ENCODE measurements around the gene C10orf62.
"Not testable (repeated sequence)": the region's sequence is repeated elsewhere in the genome, so short reads cannot be mapped to it uniquely, and the experiment has no call there.

The C10orf62 gene

DNA sequence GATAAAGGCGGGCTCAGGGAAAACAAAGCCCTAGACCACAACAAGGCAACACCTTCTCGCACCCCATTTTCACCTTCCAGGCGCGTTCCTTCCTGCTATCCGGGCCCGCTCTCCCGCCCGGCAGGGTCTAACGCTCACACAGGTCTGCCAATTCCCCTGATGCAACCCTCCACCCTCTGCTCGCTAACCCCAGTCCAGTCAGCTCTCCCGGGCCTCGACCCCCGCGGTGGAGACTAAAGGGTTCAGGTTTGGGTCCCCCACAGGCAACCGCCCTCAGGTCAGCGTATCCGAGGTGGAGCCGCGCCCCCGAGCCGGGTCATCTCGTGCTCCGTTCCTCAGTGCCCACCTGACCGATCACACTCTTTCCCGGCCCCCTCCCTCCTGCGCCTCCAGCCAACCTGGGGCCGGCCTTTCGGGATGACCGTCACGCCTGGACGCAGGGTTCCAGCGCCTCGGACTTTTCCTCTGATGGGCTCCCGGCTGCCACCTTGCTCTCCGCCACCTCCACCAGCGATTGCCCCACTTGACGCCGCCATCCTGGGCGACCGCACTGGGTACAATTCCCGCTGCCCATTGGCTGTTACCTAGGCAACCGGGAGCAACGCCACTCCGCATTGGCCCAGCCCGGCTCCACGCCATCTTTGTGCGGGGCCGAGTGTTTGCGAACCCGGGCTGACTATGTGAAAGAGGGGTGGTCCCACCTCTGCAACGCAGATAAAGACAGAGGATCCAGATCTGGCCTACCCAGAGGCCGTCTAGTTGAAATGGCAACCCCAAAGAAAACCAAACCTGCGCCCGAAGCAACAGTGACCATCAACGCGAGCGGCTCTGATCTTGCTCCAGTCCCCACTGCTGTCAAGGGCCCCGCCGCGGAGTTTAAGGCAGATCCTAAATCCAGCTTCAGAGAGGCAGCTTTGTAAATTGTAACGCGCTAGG, 43.7 kb downstream of the C10orf62 start, which contains the start of gene MORN4:
TSS of gene MORN4 (minus strand) at position 552 of the 936 bp plus-strand sequence. CDS start 13,847 bp downstream, outside the sequence.
- DNase-seq: peak; percentile 90

DNA sequence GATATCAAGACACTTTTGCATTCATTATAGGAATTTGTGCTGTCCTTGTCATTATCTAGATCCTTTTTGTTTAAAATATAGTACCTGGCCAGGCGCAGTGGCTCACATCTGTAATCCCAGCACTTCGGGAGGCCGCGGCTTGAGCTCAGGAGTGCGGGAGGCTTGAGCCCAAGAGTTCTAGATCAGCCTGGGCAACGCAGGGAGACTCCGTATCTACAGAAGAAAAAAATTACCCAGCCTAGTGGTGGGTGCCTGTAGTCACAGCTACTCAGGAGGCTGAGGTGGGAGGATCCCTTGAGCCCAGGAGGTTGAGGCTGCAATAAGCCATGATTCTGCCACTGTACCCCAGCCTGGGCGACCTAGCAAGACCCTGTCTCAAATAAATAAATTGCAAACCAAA, 44.4 kb downstream of the C10orf62 start:
- no peak for DNase-seq

DNA sequence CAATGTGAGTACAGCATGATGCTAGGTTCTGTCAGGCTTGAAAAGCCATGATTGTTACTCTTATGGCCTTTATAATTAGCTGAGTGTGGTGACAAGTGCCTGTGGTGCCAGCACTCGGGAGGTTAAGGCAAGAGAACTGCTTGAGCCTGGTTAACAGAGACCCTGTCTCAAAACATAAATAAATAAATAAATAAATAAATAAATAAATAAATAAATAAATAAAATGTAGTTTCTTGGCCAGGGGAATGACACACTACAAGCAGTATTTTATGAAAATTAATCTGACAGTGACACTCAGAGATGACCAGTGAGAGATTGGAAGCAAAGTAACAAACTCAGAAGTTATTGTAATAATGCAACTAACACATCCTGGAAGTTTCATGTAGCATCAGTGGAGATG, 46.1 kb downstream of the C10orf62 start:
- no peak for DNase-seq

DNA sequence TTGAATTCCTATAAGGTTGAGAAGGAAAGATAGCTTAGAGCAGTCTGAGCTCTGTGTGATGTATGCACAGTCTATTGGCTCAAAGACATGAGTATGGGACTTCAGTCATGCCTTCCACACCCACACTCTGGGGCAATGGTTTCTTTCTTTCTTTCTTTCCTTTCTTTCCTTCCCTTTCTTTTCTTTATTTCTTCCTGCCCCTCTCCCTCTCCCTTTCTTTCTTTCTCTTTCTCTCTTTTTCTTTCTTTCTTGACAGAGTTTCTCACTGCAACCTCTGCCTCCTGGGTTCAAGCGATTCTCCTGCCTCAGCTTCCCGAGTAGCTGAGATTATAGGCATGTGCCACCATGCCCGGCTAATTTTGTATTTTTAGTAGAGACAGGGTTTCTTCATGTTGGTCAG, 49.6 kb downstream of the C10orf62 start:
- not testable (repeated sequence) for DNase-seq

DNA sequence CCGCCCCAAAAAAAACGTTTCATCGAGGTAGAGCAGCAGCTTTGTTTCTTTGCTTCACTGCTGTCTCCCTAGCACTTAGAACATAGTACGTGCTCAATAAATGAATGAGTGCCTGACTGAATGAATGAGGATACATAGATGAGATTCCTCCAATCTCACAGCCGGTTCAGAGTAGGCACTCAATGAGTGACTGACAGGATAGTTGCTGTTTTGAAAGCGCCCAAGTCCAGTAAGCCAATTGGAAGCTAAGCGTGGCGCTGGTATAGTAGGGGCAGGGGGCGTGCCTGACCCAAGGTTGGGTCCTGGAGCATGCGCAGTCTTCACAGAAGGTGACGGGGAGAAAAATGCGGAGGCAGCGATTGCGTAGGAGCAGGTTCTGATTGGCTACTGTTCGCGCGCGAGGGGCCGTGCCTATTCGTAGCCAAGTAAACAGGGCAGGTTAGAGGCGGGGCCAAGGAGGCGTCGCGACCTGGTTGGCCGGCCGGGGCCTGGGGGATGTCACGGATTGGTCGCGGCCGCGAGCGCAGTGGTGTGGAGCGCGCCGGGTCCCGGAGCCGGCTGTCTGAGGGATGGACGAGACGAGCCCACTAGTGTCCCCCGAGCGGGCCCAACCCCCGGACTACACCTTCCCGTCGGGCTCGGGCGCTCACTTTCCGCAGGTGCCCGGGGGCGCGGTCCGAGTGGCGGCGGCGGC, 50.8 kb downstream of the C10orf62 start, which contains the start of gene PI4K2A:
TSS of gene PI4K2A (plus strand) at position 498 of the 694 bp plus-strand sequence. CDS start at position 570, 72 bp downstream.
- DNase-seq: peak; percentile 95
